ENCODE results near the gene ELOVL1.

GRCh38 chr1:43389326-43390313, 21.8 kb upstream of the ELOVL1 start, which contains the start of the genes MED8 and SZT2:
- TF ChIP-seq CTCF (IDR thresholded peaks at IDR 0.05) = peak in 1 of 6 experiments; percentile 2
- TF ChIP-seq POLR2A (IDR thresholded peaks at IDR 0.05) = peak; percentile 58 to 72
